Kidney tubule cell (primary cell): ENCODE data around the gene ERC2.

Source experiments
- DNase-seq: peaks from one replicate; pipeline ENCODE4 v3.0.0-alpha.2; 2018; ENCODE audit warnings: low spot score

Gene ERC2

DNA sequence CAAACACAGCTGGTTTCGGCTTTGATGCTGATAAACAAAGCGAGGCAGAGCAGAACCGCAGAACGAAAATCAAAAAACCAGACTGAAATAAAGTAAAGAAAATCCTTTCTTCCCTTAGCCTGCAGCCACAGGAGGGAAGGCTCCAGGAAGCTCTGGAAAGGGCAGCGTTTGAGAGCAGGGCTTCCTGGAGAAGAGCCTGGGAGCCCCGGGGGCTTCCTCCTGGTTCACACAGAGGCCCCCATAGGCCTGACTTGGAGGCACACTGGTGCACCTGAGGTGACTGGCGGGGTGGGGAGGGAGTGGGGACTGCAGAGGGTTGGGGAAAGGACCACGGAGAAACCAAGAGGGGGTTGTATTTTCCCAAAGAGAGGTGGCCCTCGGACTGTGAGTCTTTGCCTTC lies 882.4 kb downstream of the ERC2 start:
- no peak for DNase-seq

DNA sequence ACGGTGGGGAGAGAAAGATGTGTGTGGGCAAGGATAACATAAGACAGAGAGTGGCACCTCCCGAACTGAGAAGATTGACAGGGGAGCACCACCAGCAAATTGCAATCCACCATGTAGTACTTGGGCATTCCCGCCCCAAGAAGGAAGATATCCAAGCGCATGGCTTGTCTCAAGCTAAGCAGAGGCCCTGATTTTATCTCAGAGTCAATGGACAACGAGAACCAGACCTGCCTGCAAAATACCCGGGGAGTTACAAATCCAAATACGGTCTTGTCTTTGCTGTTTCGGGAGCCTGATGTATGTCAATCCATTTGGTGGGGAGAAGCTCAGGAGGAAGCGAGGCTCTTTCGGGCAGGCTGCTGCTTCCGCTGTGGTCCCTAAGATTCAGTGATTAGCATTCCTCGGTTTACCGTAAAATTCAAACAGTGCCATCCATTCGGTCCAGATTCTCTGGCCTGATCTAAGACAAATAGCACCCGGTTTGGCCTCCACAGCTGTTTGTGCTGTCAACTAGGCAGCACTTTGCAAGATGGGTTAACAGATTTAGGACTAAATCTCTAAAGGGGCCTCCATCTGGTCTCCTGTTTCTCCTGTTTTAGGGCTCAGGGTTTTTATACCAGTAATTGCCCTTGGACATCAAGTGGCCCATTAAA lies 883.4 kb downstream of the ERC2 start:
- no peak for DNase-seq

DNA sequence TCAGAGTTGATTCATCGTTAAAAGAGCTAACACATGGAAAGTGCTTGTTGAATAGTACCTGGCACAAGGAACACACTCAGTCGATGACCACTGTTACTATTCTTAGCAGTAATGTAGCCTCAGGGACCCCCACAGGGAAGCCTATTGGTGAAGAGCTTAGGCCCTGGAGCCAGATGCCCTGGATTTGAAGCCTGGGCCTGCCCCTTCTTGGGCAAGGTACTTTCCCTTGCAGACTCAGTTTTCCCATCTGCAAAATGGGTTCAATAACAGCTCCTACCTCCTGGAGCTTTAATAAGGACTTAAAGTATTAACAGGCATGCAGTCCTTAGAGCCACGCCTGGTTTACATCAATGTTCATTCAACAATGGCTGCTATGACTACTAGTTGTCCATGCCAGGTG lies 884.2 kb downstream of the ERC2 start:
- DNase-seq, result no peak

DNA sequence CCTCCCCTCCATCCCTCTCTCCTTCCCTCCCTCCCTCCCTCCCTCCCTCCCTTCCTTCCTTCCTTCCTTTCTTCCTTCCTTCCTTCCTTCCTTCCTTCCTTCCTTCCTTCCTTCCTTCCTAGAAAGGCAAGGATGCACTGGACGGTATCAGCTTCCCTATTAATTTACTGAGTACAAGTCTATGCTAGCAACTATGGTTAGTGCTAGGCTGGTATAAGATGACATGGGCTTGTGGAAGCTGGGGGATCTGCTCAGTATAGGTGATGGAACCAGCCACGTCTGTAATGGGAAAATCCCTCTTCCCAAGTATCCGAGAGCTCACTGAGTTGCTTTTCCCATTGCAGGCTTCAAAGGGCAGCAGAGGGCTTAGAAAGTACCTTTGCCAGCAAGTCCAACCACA lies 884.8 kb downstream of the ERC2 start:
- no peak for DNase-seq

DNA sequence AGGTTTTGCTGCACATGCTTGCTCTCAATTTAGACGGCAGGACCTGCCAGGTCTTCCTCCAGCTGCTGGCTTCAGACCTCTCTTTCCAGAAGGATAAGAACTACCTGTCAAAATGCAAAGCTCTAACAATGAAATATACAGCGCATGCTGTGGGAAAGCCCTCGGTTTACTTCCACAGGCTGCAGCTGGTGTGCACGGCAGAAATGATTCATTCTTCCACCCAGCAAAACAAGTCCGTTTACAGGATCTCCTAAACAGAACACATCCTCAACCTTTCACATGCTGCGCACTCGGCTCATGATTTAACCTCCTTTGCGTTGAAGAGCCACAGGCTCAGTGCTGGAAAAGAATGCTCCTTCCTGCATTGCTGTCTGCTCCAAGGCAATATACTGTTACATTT lies 888.8 kb downstream of the ERC2 start:
- DNase-seq, result no peak

DNA sequence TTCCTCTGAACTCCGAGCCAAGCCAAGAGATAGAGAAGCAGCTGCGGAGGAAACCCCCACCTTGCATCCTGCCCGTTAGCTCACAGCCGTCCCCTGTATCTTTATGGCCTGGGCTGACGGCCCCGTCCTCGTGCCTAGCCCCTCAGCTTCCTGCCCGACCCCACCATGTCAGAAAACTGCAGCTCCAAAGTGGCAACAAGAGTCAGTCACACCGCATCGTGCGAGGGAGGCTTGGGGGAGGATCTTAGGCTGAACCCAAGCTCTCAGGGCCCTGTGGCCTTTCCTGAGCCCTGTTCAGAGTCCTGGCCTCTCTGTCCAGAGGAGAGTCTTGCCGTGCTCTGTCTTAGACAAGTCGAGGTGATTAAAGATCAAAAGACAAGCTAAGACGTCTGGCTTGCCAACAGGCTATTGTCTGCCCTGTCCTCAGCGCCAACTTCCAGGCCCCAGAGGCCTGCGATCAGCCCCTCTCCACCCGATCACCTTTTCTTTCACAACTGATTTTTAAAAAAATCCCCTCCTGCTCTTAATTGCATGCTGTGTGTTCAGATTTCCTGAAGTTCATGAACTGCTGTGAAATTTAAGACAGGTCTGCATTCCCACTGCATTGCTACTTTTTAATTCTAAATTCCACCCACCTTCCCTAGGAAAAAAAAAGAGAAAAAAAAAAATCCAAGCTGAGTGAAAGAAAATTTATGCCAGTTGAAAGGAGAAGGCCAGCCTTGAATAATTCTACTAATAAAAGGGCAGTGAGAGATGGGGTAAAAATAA lies 891.5 kb downstream of the ERC2 start:
- DNase-seq, result no peak

DNA sequence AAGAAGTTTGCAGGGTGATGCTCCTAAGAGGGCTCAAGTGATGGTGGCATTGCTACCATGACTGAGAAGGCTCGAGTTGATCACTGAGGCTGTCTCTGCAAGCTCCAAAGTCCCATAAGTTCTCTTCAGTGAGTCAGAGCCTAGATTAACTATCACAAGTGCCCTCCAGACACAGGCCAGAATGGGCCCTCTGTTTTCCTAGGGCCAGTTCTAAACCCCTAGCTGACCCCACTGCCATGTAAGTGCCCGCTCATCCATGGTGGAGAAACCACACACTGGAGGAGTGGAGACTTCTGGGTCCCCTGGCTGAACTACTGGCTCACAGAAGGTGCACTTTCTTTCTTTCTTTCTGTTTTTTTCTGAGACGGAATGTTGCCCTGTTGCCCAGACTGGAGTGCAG lies 893.6 kb downstream of the ERC2 start:
- peak; percentile 21 for DNase-seq

DNA sequence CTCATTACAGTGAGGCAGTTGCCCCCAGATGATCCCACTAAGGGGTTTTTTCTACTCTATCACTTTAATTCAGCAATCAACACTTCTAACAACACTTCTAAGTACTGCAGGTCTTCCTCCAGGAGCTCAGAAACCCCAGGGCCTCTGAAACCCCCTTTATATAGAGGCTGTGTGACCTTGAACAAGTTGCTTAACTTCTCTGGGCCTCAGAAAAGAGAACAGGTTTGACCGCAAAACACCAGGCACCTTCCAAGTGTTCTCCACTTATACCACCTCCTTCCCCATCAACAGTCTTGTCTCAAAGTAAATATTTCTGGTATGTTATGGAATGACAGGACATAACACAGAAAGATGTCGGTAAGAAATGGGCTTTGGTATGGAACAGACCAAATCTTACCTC lies 895.5 kb downstream of the ERC2 start:
- DNase-seq, result no peak

DNA sequence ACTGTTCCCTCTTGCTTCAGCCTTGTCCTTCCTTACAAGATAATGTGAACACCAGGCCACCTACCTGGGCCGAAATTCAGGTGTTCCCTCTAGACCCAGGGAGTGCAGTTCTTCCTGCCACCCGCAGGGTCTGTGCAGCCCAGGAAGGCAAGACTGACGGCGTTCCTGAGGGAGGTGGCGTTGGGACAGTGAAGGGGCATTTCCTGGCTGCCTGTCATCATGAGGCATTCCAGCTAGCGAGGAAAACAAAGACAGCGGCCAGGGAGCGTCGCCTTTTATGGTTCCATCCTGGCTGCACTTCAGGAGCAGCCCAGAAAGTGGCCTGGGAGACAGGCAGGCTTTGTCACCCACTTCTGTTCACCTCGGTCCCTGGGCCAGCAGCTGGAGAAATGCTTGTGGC lies 896.4 kb downstream of the ERC2 start:
- peak; percentile 30 for DNase-seq

DNA sequence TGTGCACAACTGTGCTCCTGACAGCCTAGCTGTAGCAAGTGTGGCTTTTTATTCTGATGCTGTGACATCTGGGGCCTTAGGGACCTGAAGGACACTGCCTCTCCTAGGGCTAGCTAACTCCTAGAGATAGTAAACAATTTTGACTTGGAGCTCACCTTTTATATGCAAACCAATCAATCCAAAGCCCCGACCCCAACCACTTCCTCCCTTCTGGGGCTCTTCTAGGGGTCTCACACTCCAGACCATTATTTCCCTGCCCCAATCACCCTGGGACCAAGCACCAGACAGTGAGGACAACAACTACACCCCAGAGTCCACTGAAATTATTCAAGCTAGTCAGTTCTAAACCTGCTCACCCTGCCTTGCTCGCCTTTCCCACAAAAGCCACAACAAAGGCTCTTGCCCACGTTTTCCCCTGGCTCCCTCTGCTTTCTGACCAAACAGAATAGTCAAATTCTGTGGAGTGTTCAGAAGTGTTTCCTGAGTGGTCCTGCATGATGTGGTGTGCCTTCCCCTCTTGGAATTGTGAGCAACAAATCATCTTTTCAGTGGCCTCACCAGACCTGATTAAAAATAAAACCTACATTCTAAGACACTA lies 897.0 kb downstream of the ERC2 start:
- no peak for DNase-seq

DNA sequence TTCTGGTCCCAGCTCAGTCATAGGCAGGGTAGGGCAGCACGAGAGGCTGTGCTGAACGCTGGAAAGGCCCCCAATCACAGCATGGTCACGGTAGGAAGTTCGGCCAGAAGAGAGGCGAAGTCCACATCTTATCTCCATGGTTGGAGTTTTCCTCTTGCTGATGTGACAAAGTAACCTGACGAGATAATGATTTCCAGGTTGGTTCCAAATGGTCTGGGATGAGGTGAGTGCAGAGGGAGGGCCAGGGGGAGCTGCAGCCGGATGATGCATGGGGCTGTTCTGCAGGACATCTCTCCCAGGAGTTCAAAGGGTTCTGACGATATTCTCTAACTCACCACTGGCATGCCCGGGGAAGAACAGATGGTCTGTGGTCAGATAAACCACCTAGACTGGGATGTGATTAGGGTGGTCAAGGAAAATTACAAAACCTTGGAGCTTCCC lies 898.0 kb downstream of the ERC2 start:
- peak; percentile 41 for DNase-seq

DNA sequence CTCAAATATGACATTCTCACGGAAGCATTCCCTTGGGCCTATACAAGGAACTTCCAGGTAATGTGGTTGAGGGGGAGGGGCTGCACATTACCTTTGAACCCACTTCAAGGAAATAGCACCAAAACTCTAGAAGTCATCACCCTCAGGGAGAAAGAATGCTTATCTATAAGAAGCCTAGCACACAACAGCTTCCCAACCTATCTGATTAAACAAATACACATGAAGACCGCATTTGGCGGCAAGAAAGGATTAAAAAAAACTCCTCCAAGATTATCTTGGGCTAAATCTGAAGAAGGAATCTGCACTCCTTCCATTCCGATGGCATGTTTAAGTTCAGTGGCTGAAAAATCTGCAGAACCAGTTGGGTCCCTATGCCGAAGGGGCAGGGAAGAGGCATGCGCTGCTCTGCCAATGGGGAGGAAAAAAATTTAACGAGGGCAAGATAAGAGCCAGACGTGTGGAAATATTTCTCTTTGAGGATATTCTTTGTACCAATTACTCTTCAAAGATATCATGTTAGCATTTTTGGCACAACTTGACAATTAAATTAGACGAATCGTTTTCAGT lies 899.2 kb downstream of the ERC2 start:
- no peak for DNase-seq

DNA sequence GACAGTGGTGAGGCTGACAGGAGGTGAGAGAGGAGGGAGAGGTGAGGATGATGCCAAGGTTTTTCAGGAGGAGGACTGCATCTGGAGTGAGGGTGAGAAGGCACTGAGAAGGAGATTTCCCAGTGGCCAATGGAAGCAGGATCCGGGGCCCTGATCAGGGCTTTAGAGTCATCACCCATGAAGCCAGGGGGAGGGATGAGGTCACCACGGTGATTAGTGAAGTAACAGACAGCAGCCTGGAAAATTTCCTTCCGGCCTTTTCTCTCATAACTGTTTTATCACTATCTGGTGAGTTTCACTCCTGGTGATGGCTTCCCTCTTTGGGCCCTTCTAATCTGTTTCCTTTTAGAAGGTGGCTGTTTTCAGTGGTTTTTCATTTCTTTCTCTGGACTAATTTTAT lies 900.7 kb downstream of the ERC2 start:
- DNase-seq, result peak; percentile 29

DNA sequence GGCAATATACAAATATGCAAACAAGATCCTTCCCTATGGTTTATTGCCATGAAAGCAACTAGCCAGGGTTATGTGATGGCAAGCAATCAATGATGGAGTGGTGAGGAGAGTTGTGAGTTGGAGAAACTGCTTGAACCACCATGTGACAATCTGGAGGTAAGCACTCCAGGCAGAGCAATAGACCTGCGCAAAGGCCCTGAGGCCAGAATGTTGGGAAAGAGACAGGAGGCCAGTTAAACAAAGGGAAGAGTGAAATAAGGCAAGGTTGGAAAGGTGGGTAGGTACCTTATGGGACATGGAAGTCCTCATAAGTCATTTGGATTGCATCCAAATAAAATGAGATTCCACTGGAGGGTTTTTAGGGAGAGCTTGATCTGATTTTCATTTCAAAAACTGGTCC lies 901.1 kb downstream of the ERC2 start:
- DNase-seq, result no peak

DNA sequence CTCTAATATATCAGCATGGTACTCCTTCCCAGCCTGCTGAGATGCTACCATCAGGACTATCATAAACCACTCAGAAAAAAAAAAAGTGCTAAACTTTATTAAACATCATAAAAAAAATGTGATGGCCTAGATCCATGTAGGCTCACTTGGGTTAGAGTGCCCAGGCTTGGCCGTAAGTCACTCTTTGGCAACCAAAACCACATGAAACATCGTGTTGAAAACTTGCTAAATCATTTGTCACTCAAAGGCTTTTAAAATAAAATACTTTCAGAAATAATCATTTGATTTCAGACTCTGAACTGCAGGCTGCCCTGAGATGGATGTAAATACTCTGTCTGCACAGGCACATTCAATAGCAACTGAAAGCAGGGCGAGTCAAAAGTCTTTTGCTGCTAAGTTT lies 902.7 kb downstream of the ERC2 start:
- no peak for DNase-seq

DNA sequence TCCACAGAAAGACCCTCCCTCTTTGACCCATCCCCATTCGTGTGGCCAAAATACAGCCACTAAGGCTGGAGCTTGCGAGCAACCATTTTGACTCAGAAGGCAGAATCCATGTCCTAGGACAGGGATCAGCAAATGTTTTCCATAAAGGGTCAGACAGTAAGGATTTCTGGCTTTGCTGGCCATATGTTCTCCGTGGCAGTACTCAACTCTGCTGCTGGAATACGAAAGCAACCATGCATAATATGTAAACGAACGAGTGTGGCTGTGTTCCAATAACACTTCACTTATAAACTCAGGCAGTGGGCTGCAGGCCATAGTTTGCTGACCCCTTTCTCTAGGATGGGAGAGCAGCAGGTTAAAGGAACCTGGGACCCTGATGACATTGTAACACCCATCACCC lies 903.5 kb downstream of the ERC2 start:
- no peak for DNase-seq

DNA sequence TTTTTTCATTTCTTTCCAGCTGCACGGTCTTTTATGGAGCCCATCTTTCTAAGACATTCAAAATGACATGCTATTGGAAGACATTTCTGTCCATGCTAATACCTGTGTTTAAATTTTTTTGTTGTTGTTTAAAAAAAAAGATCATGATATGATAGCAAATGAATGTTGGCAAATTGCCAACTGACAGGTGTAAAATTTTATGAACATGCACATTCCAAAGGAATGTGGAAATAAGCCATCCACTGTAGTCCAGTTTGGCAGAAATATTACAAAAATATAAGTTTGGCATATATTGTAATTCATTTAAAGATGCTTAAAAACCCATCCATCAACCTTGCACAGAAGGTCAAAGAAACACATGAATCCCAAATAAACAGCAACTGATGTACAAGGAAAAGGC lies 905.6 kb downstream of the ERC2 start:
- no peak for DNase-seq

DNA sequence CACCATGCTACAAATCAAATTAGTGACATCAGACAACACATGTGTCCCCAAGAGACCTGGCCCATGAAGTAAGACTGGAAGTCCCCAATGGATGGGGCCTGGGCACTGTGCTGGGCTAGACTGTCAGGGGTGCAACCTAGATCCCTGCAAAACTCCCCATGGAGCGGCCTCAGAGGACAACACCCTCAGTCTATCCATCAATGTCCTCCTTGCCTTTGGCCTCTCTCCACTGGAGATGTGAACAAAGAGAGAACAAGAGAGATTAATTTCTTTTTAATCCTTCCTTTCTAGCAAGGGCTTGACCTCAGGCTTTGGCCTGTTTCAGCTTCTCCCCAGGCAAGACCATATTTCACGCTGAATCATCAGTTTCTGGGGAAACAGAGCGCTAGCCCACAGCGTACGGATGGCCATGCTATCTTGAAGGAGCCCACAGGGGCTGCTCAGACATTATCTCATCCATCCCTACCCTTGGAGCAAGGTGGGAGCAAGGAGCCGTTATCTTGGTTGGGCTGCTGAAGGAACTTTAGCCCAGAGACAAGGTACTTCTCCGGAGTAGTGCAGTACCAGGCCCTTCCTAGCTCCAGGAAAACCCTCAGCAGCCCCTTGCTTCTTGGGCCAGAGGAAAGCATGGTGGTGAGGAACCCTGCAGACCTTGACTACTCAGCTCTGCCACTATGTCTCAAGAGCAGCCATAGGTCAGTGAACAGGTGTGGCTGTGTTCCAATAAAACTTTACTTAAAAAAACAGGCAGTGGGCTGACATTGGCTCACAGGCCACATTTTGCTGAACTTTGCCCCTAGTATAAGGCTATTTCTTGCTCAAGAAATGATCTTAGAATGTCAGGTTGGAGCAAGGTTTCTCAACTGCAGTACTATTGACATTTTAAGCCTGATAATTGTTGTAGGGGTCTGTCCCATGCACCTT lies 908.5 kb downstream of the ERC2 start:
- DNase-seq, result no peak

DNA sequence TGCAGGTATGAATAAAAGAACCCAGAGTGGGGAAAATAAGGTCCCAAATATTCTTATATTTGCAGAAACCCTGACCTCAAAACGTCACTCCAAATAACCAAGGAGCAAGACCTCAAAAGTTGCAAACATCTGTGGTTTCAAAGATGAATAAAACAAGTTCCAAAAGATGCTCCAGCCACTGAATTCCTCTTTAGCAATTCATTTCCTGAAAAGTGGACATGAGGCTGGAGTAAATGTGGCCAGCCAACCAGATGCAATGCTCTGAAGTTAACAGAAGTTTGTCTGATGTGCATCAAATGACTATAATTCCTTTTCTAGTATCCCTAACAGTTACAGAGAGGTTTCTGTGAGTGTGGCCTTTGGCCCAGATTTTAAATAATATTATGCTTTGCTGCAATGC lies 910.0 kb downstream of the ERC2 start:
- DNase-seq, result no peak

DNA sequence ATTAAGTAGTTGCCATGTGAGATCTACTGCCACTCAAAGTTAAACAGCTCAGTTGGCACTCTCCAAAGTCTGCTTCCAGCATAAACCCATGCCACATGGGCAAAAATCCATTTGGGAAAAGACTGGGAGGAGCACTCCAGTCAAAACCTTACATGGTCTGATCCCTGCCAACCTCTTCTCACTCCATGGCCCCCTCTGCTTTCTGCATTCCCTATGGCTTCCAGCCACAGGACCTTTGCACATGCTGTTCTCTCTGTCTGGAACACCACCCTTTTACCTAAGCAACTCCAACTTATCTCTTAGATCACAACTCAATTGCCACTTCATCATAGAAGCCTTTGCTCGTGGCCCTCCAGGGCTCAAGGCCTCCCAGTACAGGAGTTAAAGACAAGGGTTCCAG lies 910.7 kb downstream of the ERC2 start:
- no peak for DNase-seq

DNA sequence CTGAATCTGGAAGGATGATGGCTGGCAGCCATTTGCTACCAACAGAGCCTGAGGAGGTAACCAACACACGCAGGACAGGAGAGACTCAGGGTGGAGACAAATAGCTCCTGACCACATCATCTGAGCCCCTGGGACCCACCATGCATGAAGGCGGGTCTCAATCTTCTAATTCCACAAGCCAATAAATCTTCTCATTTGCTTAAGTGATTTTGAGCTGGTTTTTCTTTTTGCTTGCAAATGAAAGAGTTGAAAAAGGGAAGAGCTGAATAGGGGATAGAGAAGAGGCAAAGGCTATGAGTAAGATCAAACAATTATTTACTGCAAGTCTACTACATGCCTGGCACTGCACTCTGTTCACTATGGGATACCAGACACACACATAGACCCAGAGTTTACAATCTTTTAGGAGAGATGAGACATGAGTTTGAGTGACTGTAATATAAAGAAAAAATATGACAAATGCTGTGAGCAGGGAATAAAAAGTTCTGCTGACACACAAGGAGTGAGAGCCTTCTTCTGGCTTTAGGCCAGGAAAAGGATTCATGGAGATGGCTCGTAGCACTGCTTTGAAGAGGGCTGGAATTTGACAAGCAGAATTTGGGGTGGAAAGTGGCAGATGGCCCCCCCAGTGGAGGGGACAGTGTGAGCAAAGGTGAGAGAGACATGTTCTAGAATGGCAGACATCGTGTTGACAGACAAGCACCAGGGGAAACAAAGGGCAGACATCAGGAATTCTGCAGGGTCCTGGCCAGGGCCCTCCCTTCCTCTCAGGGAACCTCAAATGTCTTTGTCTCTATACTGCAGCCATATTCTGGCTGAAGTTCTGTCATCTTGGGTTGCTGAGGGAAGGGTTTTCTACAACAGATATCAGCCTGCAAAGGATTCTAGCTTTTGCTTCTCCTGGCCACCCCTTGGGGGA lies 911.4 kb downstream of the ERC2 start:
- peak; percentile 22 for DNase-seq
